Measurements from ENCODE around the gene RNASET2. TPM values are rescaled to one million over a fixed set of nuclear protein-coding genes. Genes with fewer than 3 reads are reported as not detected.

The RNASET2 gene
- total and polyA plus RNA-seq, 4 donors, result 17.7 to 37.2 (median 25.0) TPM

DNA sequence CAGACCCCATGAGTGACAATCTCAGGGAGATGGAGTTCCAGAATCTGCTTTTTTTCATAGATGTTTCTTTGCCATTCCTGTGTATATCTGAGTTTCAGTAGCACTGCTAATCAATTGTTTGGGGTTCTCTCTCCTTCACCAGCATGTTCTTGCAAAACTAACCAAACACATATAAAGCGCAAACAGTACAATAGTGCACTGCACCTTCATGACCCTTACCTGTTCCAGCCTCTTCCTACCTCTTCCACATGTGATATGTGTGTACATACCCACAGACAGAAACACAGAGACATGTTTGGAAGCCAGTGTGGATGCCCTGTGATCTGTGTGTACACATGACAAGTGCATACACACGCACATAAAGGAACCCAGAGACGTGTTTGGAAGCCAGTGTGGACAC is 41.0 kb upstream of the RNASET2 start:
- no peaks in the 10 kb centered on the region for H3K9me3 ChIP-seq (ENCODE audit: control insufficient read depth in 4 of 4, low read length in 3 of 4)
- H3K27ac ChIP-seq (ENCODE audit: low read depth in 1 of 2, low read length in 2 of 2), result peak overlapping the region; percentile 79 to 80
- H3K4me1 ChIP-seq (ENCODE audit: control insufficient read depth in 4 of 4, insufficient read depth in 4 of 4, low read length in 3 of 4), result peaks cover 5 to 49% (median 39%) of the 10 kb centered on the region in 4 donors
- 35% methylated on average over 3 of the region's 3 CpGs for WGBS
- no peaks in the 10 kb centered on the region for H3K27me3 ChIP-seq (ENCODE audit: control insufficient read depth in 4 of 4, insufficient read depth in 4 of 4, low read length in 3 of 4)
- peak overlapping the region in 1 of 2 donors; percentile 26 for H3K9ac ChIP-seq (ENCODE audit: low read depth in 1 of 2, low read length in 2 of 2)
- DNase-seq (ENCODE audit: low spot score), result no peak
- H3K36me3 ChIP-seq (ENCODE audit: control insufficient read depth in 4 of 4, insufficient read depth in 3 of 4, low read depth in 1 of 4, low read length in 3 of 4), result no peaks in the 10 kb centered on the region
- peak overlapping the region in 2 of 3 donors; percentile 27 to 93 for H3K4me3 ChIP-seq (ENCODE audit: low read depth in 1 of 3, low read length in 3 of 3)
- no peak for TF ChIP-seq FOXA1 (IDR thresholded peaks at IDR 0.05)
- no peak for TF ChIP-seq CTCF (IDR thresholded peaks at IDR 0.05; ENCODE audit: low read depth, low read length, missing input control)
- TF ChIP-seq ATF3 (IDR thresholded peaks at IDR 0.05), result no peak
- TF ChIP-seq NR2F2 (IDR thresholded peaks at IDR 0.05), result no peak
- TF ChIP-seq REST (IDR thresholded peaks at IDR 0.05), result no peak
- peak; percentile 88 to 94 for TF ChIP-seq RXRA (IDR thresholded peaks at IDR 0.05)
- TF ChIP-seq, protein P1, sequence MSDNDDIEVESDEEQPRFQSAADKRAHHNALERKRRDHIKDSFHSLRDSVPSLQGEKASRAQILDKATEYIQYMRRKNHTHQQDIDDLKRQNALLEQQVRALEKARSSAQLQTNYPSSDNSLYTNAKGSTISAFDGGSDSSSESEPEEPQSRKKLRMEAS (IDR thresholded peaks at IDR 0.05), result peak; percentile 47
- peak; percentile 59 for TF ChIP-seq FOXA2 (IDR thresholded peaks at IDR 0.05)
- peak; percentile 83 to 90 for TF ChIP-seq HNF4A (conservative IDR thresholded peaks at IDR 0.05)
- TF ChIP-seq HNF4G (IDR thresholded peaks at IDR 0.05), result peak; percentile 38
- peak; percentile 89 for TF ChIP-seq SP1 (IDR thresholded peaks at IDR 0.05)
- TF ChIP-seq GABPA (IDR thresholded peaks at IDR 0.05 in 1 of 2, conservative IDR thresholded peaks at IDR 0.05 in 1 of 2), result no peak
- peak; percentile 26 for TF ChIP-seq YY1 (IDR thresholded peaks at IDR 0.05)
- no peak for TF ChIP-seq TAF1 (conservative IDR thresholded peaks at IDR 0.05)
- TF ChIP-seq EGR1 (IDR thresholded peaks at IDR 0.05; ENCODE audit: low read depth in 2 of 2), result no peak
- peak in 1 of 2 donors; percentile 42 for TF ChIP-seq JUND (IDR thresholded peaks at IDR 0.05)
- no peak for TF ChIP-seq RAD21 (IDR thresholded peaks at IDR 0.05)
- TF ChIP-seq ZBTB33 (IDR thresholded peaks at IDR 0.05), result peak; percentile 43

Data from liver (tissue), 9 donors.